ENCODE results near the gene SLC27A6.

- TF ChIP-seq POLR2AphosphoS5 (IDR thresholded peaks at IDR 0.05) (no peak), CTCF (IDR thresholded peaks at IDR 0.05) (no peak)
These were observed 86.0 kb downstream of the SLC27A6 start for GRCh38 chr5:129051283-129051682.

All from sigmoid colon (tissue), 4 donors.